ENCODE results near the gene SNX27.

SNX27 gene

DNA sequence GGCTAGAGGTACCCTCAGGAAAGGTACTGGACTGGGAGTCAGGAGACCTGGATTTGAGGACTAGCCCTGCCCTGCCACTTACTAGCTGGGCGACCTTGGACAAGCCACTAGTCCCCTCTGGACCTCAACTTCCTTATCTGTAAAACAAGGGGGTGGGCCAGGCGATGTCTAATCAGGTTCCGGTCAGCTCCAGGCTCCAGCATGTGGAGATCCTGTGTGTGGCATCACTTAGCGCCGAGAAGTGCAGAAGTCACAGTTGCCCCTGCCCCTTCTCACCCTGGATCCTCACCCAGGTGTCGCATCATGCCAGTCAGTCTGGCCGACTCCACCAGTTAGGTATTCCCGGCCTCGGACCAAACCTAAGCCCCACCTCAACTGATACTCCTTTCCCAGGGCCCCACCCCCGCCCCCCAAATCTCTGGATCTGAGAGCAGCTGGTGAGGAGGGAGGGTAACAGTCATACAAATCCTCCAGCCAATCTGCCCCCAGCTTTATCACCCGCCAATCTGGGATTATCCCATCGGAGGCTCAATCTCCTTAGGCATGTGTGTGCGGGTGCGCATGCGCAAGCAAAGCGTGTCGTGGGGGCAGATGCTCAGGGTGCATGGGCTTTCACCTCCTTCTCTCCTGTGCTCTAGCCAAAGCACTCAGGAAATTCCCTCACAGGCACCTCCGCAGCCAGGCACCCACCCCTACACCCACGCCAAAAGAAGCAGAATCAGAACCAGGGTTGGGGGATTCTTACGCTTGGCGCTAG, 99.4 kb downstream of the SNX27 start:
- peaks cover 20% of the 10 kb centered on the region for H3K27me3 Mint-ChIP-seq
- H3K36me3 Mint-ChIP-seq (ENCODE audit: low read depth) = no peaks in the 10 kb centered on the region
- no peak overlapping the region for H3K4me3 Mint-ChIP-seq
- DNase-seq (no peak), ATAC-seq (no peak)
- H3K27ac Mint-ChIP-seq = no peak overlapping the region
- no peaks in the 10 kb centered on the region for H3K4me1 Mint-ChIP-seq
- no peaks in the 10 kb centered on the region for H3K9me3 Mint-ChIP-seq

DNA sequence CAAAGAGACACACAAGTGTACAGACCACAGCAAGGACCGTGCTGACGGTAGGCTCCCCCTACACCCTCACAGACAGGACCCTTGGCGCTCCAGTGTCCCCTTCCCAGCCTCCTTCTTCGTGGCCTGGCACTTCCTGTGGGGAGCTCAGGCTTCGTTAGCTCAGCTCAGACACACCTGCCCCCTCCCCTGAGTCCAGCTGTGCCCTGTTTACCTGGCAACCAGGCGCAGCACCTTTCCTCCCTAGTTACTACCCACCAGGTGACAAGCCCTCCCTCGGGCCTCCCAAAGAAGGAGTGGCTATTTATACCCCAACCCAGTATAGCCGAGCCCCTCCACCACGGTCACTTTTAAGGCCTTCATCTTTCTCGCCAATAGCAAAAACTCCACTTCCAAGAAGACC, 100.1 kb downstream of the SNX27 start:
- ATAC-seq (no peak), DNase-seq (no peak)
- peaks cover 2% of the 10 kb centered on the region for H3K4me1 Mint-ChIP-seq
- H3K27me3 Mint-ChIP-seq = peaks cover 24% of the 10 kb centered on the region
- no peak overlapping the region for H3K4me3 Mint-ChIP-seq
- no peak overlapping the region for H3K27ac Mint-ChIP-seq
- no peaks in the 10 kb centered on the region for H3K9me3 Mint-ChIP-seq
- H3K36me3 Mint-ChIP-seq (ENCODE audit: low read depth) = no peaks in the 10 kb centered on the region

DNA sequence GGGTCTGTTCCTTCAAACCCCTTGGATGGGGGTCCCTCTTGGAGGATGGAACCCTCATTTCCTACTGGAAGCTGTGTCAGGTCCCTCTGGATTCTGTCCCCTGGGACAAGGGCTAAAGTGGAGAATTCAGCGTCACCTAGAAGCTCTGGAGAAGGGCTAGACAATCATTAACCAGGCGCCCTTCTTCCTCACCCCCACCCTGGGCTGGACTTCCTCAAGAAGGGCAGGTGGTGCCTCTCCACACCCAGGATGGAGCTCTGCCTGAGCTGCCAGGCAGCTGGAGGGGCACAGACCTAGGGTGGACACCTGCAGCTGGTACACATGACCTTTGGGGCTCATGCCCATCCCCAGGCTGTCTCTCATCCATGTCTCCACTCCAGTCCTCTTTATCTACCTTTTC, 101.2 kb downstream of the SNX27 start:
- H3K9me3 Mint-ChIP-seq = no peaks in the 10 kb centered on the region
- peaks cover 35% of the 10 kb centered on the region for H3K27me3 Mint-ChIP-seq
- H3K36me3 Mint-ChIP-seq (ENCODE audit: low read depth) = no peaks in the 10 kb centered on the region
- ATAC-seq (no peak), DNase-seq (no peak)
- H3K4me3 Mint-ChIP-seq = no peak overlapping the region
- H3K27ac Mint-ChIP-seq = no peak overlapping the region
- peaks cover 6% of the 10 kb centered on the region for H3K4me1 Mint-ChIP-seq

DNA sequence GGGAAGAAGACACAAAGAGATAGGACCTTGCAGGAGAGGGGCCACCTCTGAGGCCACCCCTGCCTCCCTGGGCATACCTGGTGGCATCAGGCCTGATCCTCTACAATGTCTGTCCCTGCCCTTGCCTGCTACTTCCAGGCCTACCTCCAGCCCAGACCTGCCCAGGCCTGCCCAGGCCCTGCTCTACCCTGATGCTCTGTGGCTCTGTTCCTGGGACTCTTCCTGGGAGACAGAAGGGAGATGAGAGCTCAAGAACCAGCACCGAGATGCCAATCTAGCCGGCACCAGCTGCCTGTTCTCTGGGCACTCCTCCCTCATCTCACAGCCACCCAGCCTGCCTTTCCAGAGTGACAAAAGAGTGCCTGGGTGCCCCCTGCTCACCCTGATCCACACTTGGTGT, 102.0 kb downstream of the SNX27 start:
- DNase-seq (no peak), ATAC-seq (no peak)
- H3K27me3 Mint-ChIP-seq = peaks cover 43% of the 10 kb centered on the region
- H3K4me1 Mint-ChIP-seq = peaks cover 6% of the 10 kb centered on the region
- no peak overlapping the region for H3K4me3 Mint-ChIP-seq
- H3K9me3 Mint-ChIP-seq = no peaks in the 10 kb centered on the region
- H3K36me3 Mint-ChIP-seq (ENCODE audit: low read depth) = no peaks in the 10 kb centered on the region
- peak overlapping the region; percentile 10 for H3K27ac Mint-ChIP-seq

DNA sequence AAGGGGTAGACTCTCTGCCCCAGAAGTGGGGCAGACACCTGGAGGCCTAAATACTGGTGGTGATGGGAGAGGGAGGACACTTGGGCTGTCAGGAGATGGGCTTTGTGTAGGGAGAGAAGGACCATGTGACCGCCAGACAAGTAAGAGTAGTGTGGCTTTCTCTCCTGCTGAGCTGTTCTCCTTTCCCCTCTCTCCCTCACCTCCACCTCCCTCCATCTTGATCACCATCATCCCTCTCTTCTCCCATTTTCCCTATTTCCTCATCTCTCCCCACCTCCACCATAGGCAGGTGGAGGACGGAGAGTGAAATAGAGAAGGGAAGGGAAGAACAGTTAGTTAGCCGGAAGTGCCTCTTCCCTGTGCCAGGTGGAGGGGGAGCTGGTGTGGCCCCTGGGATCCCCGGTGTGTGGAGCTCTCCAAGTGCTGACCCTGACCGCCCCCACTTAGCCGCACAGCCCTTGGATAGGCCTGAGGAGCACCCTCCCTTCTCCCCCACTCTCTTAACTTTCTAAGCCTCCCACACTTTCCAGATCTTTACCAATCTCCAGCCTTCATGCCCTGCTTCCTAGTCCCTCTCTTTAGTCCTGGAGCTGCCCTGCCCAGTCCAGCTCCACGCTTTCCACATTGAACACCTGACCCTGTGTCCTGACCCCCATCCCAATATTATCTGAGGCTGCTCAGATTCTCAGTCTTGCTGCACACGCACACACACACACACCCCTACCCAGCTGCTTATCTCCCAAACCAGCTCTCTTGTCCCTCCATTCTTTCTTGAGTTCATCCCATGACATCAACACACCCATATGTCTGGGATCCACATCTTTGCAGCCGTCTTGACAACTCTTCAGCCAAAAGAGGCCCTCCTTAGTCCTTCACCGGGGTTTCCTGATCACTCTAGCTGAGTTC, 103.2 kb downstream of the SNX27 start:
- Mint-ChIP-seq H3K4me3 (no peak overlapping the region), H3K27me3 (peaks cover 50% of the 10 kb centered on the region), H3K36me3 (ENCODE audit: low read depth) (no peaks in the 10 kb centered on the region), H3K4me1 (peaks cover 6% of the 10 kb centered on the region), H3K9me3 (no peaks in the 10 kb centered on the region), H3K27ac (no peak overlapping the region)
- DNase-seq = no peak
- ATAC-seq = no peak

DNA sequence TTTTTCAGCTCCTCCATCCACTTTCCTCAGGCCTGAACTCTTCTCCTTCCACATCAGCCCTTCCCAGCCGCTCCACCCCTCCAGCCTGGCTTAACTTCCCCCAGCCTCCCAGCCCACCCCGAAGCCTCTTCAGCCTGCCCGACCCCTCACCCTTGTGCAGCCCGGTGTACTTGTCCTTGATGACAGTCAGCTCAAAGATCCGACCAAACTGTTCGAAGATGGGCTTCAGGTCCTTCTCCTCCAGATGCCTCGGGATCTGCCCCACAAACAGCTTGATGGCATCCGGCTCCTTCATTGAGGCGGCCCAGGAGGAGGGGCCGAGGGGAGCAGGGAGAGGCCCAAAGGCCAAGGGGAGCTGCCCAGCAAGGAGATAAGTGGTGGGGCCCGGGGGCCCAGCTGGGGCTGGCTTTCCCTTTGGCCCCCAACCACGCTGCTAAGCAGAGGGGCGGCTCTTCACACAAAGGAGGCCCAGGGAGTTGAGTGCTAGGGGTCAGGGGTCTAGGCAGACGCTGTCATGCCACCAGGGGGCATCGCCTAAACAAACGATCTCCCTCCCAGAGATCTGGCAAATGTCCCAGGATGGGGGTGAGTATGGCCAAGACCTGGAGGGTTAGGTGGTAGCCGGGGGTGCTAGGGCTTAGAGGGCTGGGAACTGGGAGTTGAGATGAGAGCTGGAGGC, 104.0 kb downstream of the SNX27 start:
- Mint-ChIP-seq H3K9me3 (no peaks in the 10 kb centered on the region), H3K4me3 (no peak overlapping the region), H3K4me1 (peaks cover 14% of the 10 kb centered on the region), H3K27ac (no peak overlapping the region), H3K36me3 (ENCODE audit: low read depth) (no peaks in the 10 kb centered on the region), H3K27me3 (peaks cover 57% of the 10 kb centered on the region)
- DNase-seq (no peak), ATAC-seq (no peak)

DNA sequence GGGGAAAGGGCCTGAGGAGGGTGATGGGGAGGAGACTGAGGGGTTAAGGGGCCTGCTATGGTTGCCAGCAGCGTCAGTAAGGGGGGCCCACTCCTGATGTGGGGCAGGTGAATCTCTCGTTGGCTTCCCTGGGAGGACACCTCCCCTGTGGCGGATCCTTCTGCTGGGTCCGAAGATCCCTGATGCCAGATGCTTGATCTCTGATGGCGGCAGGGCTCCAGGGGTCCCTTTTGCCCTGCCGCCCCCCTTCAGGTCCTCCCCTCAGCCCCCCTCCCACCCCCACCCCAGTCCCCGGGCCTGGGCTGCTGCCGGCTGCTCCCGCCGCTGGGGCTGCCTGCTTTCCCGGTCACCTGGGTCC, 104.5 kb downstream of the SNX27 start:
- H3K9me3 Mint-ChIP-seq = no peaks in the 10 kb centered on the region
- no peak for DNase-seq
- H3K4me3 Mint-ChIP-seq = no peak overlapping the region
- H3K27me3 Mint-ChIP-seq = peaks cover 59% of the 10 kb centered on the region
- H3K4me1 Mint-ChIP-seq = peaks cover 16% of the 10 kb centered on the region
- ATAC-seq = no peak
- no peak overlapping the region for H3K27ac Mint-ChIP-seq
- H3K36me3 Mint-ChIP-seq (ENCODE audit: low read depth) = no peaks in the 10 kb centered on the region

DNA sequence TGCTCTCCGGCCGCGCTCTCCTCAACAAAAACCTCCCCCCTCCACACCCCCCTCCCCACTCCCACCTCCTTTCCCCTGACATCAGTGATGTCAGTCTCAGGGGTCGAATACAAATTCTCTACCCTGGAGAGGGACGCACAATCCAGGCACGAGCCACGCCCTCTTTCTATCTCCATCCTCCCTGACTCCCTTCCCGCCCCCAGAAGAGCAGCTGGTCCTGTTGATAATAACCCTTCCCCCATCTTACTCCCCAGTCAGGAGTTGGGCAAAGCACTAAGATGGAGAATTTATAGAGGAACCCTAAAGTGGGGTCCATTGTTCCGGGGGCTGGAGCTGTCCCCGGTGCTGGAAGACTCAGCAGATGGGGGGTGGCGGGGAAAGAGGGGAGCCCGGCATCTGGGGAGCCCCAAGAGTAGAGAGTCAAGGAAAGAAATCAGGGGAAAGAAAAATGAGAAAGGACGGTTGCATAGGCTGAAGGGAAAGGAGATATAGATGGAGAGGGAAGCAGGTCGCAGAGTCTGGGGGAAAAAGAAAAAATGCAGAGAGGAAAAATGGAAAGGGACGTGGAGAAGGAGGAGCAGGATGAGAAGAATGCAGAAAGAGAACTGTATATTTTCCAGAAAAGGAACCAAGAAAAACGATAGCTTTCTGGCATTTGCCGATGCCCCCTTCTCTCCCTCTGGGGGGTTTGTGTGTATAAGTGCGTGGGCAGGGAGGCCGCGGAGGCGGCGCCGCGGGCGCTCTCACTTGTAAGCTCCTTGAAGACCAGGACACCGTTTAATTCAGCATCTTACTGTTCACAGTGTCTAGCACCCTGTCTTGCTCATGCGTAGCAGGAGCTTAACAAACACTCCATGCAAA, 105.2 kb downstream of the SNX27 start, which contains the start of gene CELF3:
CELF3 (minus strand) TSS at position 33 of the 861 bp plus-strand sequence. CDS start 783 bp downstream, outside the sequence.
- Mint-ChIP-seq H3K4me3 (no peak within 1 kb of the TSS), H3K36me3 (ENCODE audit: low read depth) (no peaks in the 10 kb centered on the region), H3K9me3 (no peaks in the 10 kb centered on the region), H3K4me1 (peaks cover 22% of the 10 kb centered on the region), H3K27me3 (peaks cover 61% of the 10 kb centered on the region), H3K27ac (no peak within 1 kb of the TSS)
- peak; percentile 12 for DNase-seq
- ATAC-seq = no peak

DNA sequence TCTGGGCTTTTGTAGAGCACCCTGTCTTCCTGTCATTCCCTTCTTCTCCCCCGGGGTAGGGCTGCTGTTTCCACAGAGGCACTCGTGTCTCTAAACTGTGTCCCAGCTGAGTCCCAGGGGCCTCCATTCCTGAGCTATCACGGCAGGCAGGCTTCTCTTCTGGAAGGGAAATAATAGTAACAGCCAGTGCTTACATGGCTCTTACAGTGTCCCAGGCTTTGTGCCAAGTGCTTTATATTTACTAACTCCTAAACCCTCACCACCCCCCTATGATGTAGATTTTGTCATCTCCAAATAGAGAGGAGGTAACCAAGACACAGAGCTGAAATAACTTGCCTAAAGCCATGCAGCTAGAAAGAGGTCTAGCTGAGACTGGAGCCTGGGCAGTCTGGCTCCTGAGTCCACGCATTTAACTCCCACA, 106.2 kb downstream of the SNX27 start:
- H3K4me1 Mint-ChIP-seq = peaks cover 24% of the 10 kb centered on the region
- H3K36me3 Mint-ChIP-seq (ENCODE audit: low read depth) = no peaks in the 10 kb centered on the region
- H3K27me3 Mint-ChIP-seq = peaks cover 69% of the 10 kb centered on the region
- DNase-seq (no peak), ATAC-seq (no peak)
- H3K9me3 Mint-ChIP-seq = no peaks in the 10 kb centered on the region
- H3K4me3 Mint-ChIP-seq = no peak overlapping the region
- H3K27ac Mint-ChIP-seq = no peak overlapping the region

DNA sequence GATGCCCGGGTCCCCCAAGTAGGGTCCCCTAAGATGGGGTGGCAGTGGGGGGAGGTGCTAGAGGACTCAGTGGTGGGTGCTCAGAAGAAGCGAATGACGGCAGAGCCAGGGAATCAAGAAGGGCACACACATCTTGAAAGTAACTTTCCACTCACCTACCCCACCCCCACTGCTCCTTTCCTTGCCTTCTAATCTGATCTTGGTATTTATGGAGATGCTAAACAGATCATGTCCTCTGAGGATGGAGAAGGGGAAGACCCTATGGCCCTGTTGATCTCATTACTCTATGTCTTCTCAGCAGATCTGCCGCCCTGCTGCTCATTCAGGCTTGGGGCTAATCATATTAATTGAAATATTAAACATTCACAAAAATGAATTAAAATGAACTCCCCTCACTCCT, 106.8 kb downstream of the SNX27 start:
- peaks cover 70% of the 10 kb centered on the region for H3K27me3 Mint-ChIP-seq
- H3K4me1 Mint-ChIP-seq = peaks cover 24% of the 10 kb centered on the region
- ATAC-seq = no peak

DNA sequence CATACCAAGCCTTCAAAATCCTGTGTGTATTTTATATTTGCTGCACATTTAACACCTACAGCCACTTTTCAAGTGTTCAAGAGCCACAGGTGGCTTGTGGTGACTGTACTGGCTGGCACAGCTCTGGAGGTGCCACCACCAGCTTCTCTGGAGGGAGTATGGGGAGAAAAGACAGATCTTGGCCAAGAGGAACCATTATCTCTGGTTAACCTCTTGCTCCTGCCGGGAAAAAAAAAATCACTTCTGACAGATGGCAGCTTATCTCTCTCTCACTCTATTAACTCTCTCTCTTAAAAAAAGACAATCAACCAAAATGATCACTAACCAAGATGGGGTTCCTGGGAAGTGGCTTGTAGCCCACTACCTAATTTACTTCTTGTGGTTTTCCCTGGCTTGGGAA, 108.3 kb downstream of the SNX27 start:
- peaks cover 71% of the 10 kb centered on the region for H3K27me3 Mint-ChIP-seq
- H3K4me1 Mint-ChIP-seq = peaks cover 24% of the 10 kb centered on the region
- H3K9me3 Mint-ChIP-seq = no peaks in the 10 kb centered on the region
- no peaks in the 10 kb centered on the region for H3K36me3 Mint-ChIP-seq (ENCODE audit: low read depth)
- ATAC-seq = no peak
- DNase-seq = no peak
- H3K4me3 Mint-ChIP-seq = no peak overlapping the region
- H3K27ac Mint-ChIP-seq = no peak overlapping the region

More for the DNA sequence above, 106.8 kb downstream of the SNX27 start:
- no peak overlapping the region for H3K27ac Mint-ChIP-seq
- H3K4me3 Mint-ChIP-seq = no peak overlapping the region
- H3K9me3 Mint-ChIP-seq = no peaks in the 10 kb centered on the region
- DNase-seq = no peak
- no peaks in the 10 kb centered on the region for H3K36me3 Mint-ChIP-seq (ENCODE audit: low read depth)

DNA sequence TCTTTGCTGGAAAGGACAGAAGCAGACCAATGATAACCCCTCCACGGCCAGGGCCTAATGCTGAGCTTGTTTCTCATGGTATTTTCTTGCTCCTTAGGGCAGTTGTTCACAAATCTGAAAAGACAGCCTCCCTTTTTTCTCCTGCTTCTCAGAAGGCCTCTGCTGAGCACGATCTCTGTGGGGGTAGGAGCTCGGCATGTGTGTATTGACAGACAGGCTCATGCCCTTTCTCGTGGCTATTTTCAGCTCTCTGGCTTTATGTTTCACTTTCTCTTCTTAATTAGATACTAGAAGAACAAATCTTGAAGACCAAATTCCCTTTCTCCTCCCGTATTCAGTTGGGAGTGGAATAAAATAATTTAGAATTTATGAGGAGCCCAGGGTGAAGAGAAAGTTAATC, 108.7 kb downstream of the SNX27 start:
- H3K27me3 Mint-ChIP-seq = peaks cover 70% of the 10 kb centered on the region
- peak overlapping the region; percentile 8 for H3K27ac Mint-ChIP-seq
- H3K36me3 Mint-ChIP-seq (ENCODE audit: low read depth) = no peaks in the 10 kb centered on the region
- peak overlapping the region; percentile 72 for H3K4me3 Mint-ChIP-seq
- no peak for ATAC-seq
- H3K9me3 Mint-ChIP-seq = no peaks in the 10 kb centered on the region
- peaks cover 24% of the 10 kb centered on the region for H3K4me1 Mint-ChIP-seq
- no peak for DNase-seq

DNA sequence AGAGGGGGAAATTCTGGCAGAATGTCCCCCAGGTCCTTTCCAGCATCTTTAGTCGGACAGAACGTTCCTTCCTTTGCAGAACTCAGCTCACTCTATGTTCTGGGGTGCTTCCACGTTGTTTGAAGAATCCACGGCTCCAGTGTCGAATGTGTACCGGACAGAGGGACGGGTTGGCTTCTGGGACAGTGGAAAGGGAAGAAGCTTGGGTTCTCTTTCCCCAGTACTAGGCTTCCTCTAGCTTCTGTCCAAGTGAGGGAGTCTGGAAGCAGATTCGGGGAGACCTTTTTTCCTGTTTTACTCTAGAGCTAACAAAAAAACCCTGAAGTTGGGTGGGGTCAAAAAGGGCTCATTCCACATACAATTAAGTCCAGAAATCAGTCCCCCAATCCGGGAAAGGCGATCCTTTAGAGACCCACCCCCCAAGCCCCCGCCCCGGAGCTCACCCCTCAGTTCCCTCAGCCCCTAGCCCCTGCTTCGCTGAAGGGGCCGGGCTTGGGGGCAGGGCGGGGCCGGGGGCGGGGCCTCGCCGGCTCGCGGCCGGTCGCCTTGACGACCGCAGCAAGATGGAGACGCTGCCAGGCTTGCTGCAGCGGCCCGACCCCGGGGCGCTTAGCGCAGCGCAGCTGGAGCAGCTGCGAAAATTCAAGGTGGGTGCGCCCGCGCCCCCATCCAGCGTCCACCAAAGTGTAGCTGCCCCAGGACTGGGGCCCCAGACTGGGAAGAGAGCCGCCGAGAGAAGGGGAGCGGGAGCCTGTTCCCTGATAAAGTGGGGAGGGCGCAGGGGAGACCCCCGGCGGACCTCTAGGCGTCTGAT, 109.3 kb downstream of the SNX27 start, which contains the start of gene RIIAD1:
RIIAD1 (plus strand) TSS at position 549 of the 814 bp plus-strand sequence; CDS start at position 564, 15 bp downstream.
- Mint-ChIP-seq H3K4me3 (peak within 1 kb of the TSS; percentile 72), H3K4me1 (peaks cover 24% of the 10 kb centered on the region), H3K9me3 (no peaks in the 10 kb centered on the region), H3K27ac (peak within 1 kb of the TSS; percentile 8), H3K27me3 (peaks cover 70% of the 10 kb centered on the region), H3K36me3 (ENCODE audit: low read depth) (no peaks in the 10 kb centered on the region)
- peak; percentile 64 for ATAC-seq
- peak; percentile 44 for DNase-seq

Measured in activated naive CD8-positive, alpha-beta T cell treated with anti-CD3 and anti-CD28 coated beads, Interleukin-2, amount 50 U/mL, for 24 hours (primary cell).